Fibroblast of the aortic adventitia (primary cell): Measurements from ENCODE around the gene GOSR1. TPM values are rescaled to one million over a fixed set of nuclear protein-coding genes. Genes with fewer than 3 reads are reported as not detected.
"Not testable (repeated sequence)": the region's sequence is repeated elsewhere in the genome, so short reads cannot be mapped to it uniquely, and the experiment has no call there.

Source experiments
- DNase-seq: peaks from one replicate; pipeline ENCODE4 v3.0.0-alpha.2; 2010; ENCODE audit warnings: low read depth
- H3K4me3 ChIP-seq: 2 replicates; pipeline ENCODE4 v1.5.1; 2011; ENCODE audit warnings: low read depth, mild to moderate bottlenecking, control low read depth, low read length, moderate library complexity
- total RNA-seq: library from RNA; depleted of rRNA; stranded (reverse); fragments of >200 nt; gene quantifications from 2 replicates; pipeline ENCODE4 v1.2.3, GENCODE V29; 2012; ENCODE audit warnings: low replicate concordance
- TF ChIP-seq, protein P1 (sequence below): IDR thresholded peaks from 2 replicates; pipeline ENCODE4 v1.5.1; 2011; ENCODE audit warnings: mild to moderate bottlenecking, low read length, control low read depth, inconsistent platforms; ENCODE audit not compliant: insufficient read depth

GOSR1 gene
- total RNA-seq, 1 donor, result 39.4 TPM

DNA sequence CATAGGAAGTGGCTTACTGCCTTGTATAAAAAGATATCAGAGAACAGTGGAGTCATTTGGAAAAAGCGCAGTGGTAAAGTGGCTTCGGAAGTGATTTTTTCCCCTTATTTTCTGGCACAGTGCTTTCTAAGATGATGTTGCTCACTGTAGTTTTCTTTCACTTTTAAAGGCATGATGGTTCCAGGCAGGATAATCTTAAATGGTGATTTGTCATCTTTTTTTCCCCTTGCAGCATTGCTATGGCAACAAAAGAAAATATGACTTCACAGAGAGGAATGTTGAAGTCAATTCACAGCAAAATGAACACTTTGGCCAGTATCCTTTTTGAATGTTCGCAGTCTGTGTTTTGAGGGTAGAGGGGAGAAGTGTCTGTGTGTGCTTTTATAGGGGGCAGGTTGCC, 42.5 kb downstream of the GOSR1 start:
- DNase-seq, result peak; percentile 95
- TF ChIP-seq, protein P1, sequence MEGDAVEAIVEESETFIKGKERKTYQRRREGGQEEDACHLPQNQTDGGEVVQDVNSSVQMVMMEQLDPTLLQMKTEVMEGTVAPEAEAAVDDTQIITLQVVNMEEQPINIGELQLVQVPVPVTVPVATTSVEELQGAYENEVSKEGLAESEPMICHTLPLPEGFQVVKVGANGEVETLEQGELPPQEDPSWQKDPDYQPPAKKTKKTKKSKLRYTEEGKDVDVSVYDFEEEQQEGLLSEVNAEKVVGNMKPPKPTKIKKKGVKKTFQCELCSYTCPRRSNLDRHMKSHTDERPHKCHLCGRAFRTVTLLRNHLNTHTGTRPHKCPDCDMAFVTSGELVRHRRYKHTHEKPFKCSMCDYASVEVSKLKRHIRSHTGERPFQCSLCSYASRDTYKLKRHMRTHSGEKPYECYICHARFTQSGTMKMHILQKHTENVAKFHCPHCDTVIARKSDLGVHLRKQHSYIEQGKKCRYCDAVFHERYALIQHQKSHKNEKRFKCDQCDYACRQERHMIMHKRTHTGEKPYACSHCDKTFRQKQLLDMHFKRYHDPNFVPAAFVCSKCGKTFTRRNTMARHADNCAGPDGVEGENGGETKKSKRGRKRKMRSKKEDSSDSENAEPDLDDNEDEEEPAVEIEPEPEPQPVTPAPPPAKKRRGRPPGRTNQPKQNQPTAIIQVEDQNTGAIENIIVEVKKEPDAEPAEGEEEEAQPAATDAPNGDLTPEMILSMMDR, result no peak
- peak overlapping the region; percentile 19 for H3K4me3 ChIP-seq

DNA sequence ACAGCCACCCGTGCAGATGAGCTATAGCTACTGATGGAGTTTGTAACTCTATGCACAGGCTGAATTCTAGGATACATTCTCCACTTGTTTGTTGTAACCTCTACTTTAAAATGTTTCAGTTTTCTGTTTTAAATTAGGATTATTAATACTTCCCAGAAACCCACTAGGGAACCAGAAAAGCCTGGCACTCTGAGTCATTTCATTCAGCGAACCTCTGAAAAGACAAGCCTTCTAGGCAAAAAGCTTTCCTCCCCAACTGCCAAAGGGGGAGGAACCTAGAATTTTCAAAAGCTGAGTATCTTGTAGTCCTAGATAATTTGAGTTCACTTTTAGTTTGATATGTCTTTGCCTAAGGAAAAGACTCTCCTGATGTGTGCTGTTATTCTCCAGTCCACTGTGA, 43.2 kb downstream of the GOSR1 start:
- peak; percentile 86 for DNase-seq
- no peak overlapping the region for H3K4me3 ChIP-seq
- TF ChIP-seq, protein P1, result no peak

GRCh38 chr17:30520882-30521281, 43.7 kb downstream of the GOSR1 start:
- DNase-seq, result no peak

DNA sequence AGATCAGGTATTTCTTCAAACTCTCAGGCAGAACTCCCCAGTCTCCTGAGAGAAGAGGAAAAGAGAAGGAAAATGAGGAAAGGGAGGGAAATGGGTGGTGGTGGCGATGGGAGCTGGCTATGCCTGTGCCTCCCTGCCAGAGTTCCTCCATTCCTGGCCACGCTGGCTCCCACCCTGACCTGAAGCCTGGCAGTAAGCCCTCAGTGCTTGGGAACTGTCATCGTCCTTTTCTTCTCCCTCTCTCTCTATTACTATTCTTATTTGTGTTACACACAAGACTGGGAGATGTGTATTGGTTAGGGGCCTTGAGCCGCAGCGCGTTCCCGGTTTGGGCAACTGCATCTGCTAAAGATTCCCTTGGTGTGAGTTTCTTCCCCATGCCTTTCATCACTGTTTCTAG, 44.6 kb downstream of the GOSR1 start:
- TF ChIP-seq, protein P1, result no peak
- no peak for DNase-seq
- no peak overlapping the region for H3K4me3 ChIP-seq

More at GRCh38 chr17:30520882-30521281, 43.7 kb downstream of the GOSR1 start:
- H3K4me3 ChIP-seq, result no peak overlapping the region
- TF ChIP-seq, protein P1, result no peak

- H3K4me3 ChIP-seq, DNase-seq: not testable (repeated sequence)
Measured at GRCh38 chr17:30523236-30523635, 46.0 kb downstream of the GOSR1 start.

DNA sequence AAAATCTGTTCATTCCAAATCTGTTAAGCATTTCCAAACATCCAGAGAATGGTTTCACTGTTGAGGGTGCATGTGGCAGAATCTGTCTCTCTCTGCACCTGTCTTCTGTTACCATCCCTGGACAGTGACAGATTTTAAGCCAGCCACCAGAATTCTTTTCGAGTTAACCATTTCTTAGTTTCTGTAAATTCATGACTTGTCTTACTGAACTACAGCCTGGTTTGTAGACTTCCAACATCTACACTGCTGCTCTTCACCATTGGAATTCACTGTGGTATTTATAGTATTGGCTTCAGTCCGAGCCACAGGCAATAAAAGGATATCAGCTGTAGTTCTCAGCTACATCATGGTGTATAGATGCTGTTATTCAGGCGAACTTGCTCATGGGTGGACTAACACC, 47.6 kb downstream of the GOSR1 start:
- DNase-seq, result peak; percentile 51
- H3K4me3 ChIP-seq, result no peak overlapping the region
- TF ChIP-seq, protein P1, result no peak

GRCh38 chr17:30526401-30526800, 49.2 kb downstream of the GOSR1 start:
- no peak for DNase-seq
- TF ChIP-seq, protein P1, result no peak
- H3K4me3 ChIP-seq, result no peak overlapping the region

GRCh38 chr17:30528701-30529100, 51.5 kb downstream of the GOSR1 start:
- H3K4me3 ChIP-seq, DNase-seq: not testable (repeated sequence)
